ENCODE results near the gene COX11. TPM values are rescaled to one million over a fixed set of nuclear protein-coding genes. Genes with fewer than 3 reads are reported as not detected.

The COX11 gene
- total and polyA plus RNA-seq, 2 of the 8 experiments (the other 6 are each of a cell fraction or from before 2014, with no cell fraction given): 43.0 to 54.1 TPM

- no peak overlapping the region for H3K18ac ChIP-seq (ENCODE audit: extremely low read depth, low read length)
- FAIRE-seq (no peak), DNase-seq (ENCODE audit: low read depth in 1 of 2, low spot score in 2 of 2) (no peak)
- no peak overlapping the region for H3K23ac ChIP-seq (ENCODE audit: insufficient read length)
- no peak overlapping the region for H3K14ac ChIP-seq (ENCODE audit: insufficient read length)
- peaks cover 0 to 2% (median 0%) of the 10 kb centered on the region in 4 experiments; a peak in 1 of 7 replicates for H3K27me3 ChIP-seq (replicated peaks in 1 of 4; ENCODE audit: control insufficient read depth in 3 of 4, extremely low read depth in 1 of 4, insufficient read depth in 3 of 4, low read length in 3 of 4)
- H4K5ac ChIP-seq (ENCODE audit: insufficient read length, low read depth, low read length): no peak overlapping the region
- no peak overlapping the region for H2BK5ac ChIP-seq (ENCODE audit: low read depth, low read length)
- CTCF ChIA-PET (ENCODE audit: partially characterized antibody): interaction anchor here (0.7 kb wide), 1 partner anchor 12 kb away, joined by 5 read pairs; no protein-coding TSS in a partner anchor
- POLR2A ChIA-PET (ENCODE audit: partially characterized antibody): interaction anchor here (1.1 kb wide), 1 partner anchor 22 kb away, joined by 4 read pairs; no protein-coding TSS in a partner anchor
- H4K20me1 ChIP-seq (replicated peaks in 1 of 2; ENCODE audit: control insufficient read depth in 1 of 2, insufficient read depth in 2 of 2, low read length in 2 of 2): no peaks in the 10 kb centered on the region
- H3K9ac ChIP-seq (replicated peaks in 1 of 4; ENCODE audit: extremely low read depth in 1 of 4, low read depth in 3 of 4, low read length in 3 of 4): no peak overlapping the region
- H3K9me3 ChIP-seq (ENCODE audit: insufficient read depth in 2 of 2, low read depth in 1 of 2, low read length in 1 of 2): no peaks in the 10 kb centered on the region
- no peak overlapping the region for H4K8ac ChIP-seq (ENCODE audit: extremely low read depth, insufficient read depth, low read length)
- no peak overlapping the region for H4K91ac ChIP-seq (replicated peaks; ENCODE audit: insufficient read length, low read length)
- H3K79me2 ChIP-seq (ENCODE audit: control insufficient read depth in 1 of 2, insufficient read depth in 2 of 2, low read length in 2 of 2): no peaks in the 10 kb centered on the region
- H2BK120ac ChIP-seq (replicated peaks; ENCODE audit: low read depth, low read length): no peak overlapping the region
- H2AFZ ChIP-seq (ENCODE audit: low read length): no peak overlapping the region
- H3K23me2 ChIP-seq (ENCODE audit: low read depth, low read length): no peaks in the 10 kb centered on the region; the same call in 1 of the 2 replicates
- no peak overlapping the region for H3K4me2 ChIP-seq (ENCODE audit: insufficient read depth in 1 of 2, low read depth in 2 of 2, low read length in 2 of 2)
- TF ChIP-seq FOSL1 (IDR thresholded peaks at IDR 0.05; ENCODE audit: insufficient read depth, low read depth, low read length) (no peak), CEBPB (IDR thresholded peaks at IDR 0.05; ENCODE audit: low read depth, low read length) (no peak), SIX5 (IDR thresholded peaks at IDR 0.05; ENCODE audit: low read depth, low read length) (no peak), SRF (IDR thresholded peaks at IDR 0.05; ENCODE audit: low read depth, low read length) (no peak), CHD1 (IDR thresholded peaks at IDR 0.05; ENCODE audit: low read depth, low read length) (no peak), KDM5A (IDR thresholded peaks at IDR 0.05; ENCODE audit: low read length) (no peak), ZNF274 (IDR thresholded peaks at IDR 0.05; ENCODE audit: borderline replicate concordance, extremely low read depth, low read length) (no peak)
- H3K36me3 ChIP-seq (ENCODE audit: control insufficient read depth in 2 of 4, insufficient read depth in 4 of 4, low read length in 3 of 4): peaks cover 14 to 47% (median 37%) of the 10 kb centered on the region in 4 experiments
- no peak overlapping the region for H2BK20ac ChIP-seq (ENCODE audit: low read length)
- no peak overlapping the region for H3K4me3 ChIP-seq (ENCODE audit: extremely low read depth in 1 of 4, insufficient read depth in 2 of 4, low read depth in 3 of 4, low read length in 4 of 4)
- H3K79me1 ChIP-seq (ENCODE audit: low read depth, low read length): no peaks in the 10 kb centered on the region
- no peak overlapping the region for H3K56ac ChIP-seq (replicated peaks; ENCODE audit: insufficient read length, low read depth, low read length)
- WGBS, 2 experiments (ENCODE audit: extremely low coverage in 1 of 2, insufficient coverage in 1 of 2, insufficient read length in 1 of 2, insufficient replicate concordance in 2 of 2, low coverage in 1 of 2, low lambda C conversion rate in 2 of 2, missing lambda C conversion rate in 1 of 2): 92% methylated on average over 1 of the region's 1 CpG; no CpG with 5 or more reads in 1 of the 2 experiments
- H2BK15ac ChIP-seq (ENCODE audit: low read length): no peak overlapping the region
- H3K4ac ChIP-seq (replicated peaks; ENCODE audit: insufficient read length, low read depth, low read length): no peak overlapping the region
- no peak overlapping the region for H2AK5ac ChIP-seq (ENCODE audit: low read depth, low read length)
- H3K4me1 ChIP-seq (replicated peaks in 1 of 4; ENCODE audit: control insufficient read depth in 3 of 4, insufficient read depth in 4 of 4, low read length in 3 of 4): no peaks in the 10 kb centered on the region
- H2BK12ac ChIP-seq (ENCODE audit: low read depth, low read length): no peak overlapping the region
- H3K27ac ChIP-seq (ENCODE audit: low read depth, low read length): no peak overlapping the region
These were observed 22.8 kb downstream of the COX11 start for GRCh38 chr17:54945671-54946070.

All from H1 (cell line).